GM18861 (cell line): ENCODE results near the gene CXCL11.
"Not testable (repeated sequence)": the region's sequence is repeated elsewhere in the genome, so short reads cannot be mapped to it uniquely, and the experiment has no call there.

Experiments
- ATAC-seq: cut with Tn5 transposase; IDR thresholded peaks from one replicate; pipeline ENCODE4 v1.9.1; 2021; ENCODE audit not compliant: unreplicated experiment

The CXCL11 gene

DNA sequence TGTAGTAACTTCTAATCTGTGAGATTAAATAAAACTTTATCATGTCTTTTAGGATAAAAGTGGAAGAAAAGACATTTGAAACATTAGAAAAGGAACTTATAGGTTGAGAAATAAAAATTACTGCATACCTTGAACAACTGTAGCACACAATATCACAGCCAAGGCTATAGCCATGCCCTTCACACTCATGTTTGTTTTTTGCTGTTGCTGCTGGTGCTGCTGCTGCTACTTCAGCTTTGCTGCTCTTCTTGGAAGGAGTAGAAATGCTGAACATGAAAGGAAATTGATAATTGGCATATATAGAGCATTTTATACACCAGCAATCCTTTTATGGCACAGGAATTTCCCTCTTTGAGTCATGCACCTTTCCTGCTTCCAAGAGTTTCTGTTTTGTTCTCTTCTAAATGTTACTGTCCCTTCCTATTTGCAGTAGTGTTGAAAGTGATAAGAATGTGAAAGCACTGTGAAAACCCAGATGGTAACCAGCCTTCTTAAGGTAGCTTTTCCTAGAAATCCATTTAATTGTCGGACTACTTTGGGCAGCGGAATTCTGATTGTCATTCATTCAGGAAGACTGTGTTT, at the start of gene CXCL11:
Gene CXCL11 (minus strand): TSS at position 272 of the 582 bp plus-strand sequence. CDS start 83 bp downstream, at position 189.
- no peak for ATAC-seq

- no peak for ATAC-seq
Measured at GRCh38 chr4:76084542-76084941, 48.7 kb upstream of the CXCL11 start.

- no peak for ATAC-seq
Measured at GRCh38 chr4:76083386-76083988, 47.6 kb upstream of the CXCL11 start.

- no peak for ATAC-seq
Measured at GRCh38 chr4:76078033-76078613, 42.3 kb upstream of the CXCL11 start.

- no peak for ATAC-seq
Measured at GRCh38 chr4:76074993-76075600, 39.2 kb upstream of the CXCL11 start.

GRCh38 chr4:76074468-76074867, 38.6 kb upstream of the CXCL11 start, which contains the start of gene ART3:
ART3 (plus strand) TSS chr4:76074709; CDS start chr4:76075890, 1,181 bp downstream.
- no peak for ATAC-seq

- no peak for ATAC-seq
Measured at GRCh38 chr4:76072760-76073159, 36.9 kb upstream of the CXCL11 start.

- peak; percentile 80 for ATAC-seq
Measured at GRCh38 chr4:76067652-76068286, 31.9 kb upstream of the CXCL11 start.

- ATAC-seq = no peak
Measured at GRCh38 chr4:76066546-76066945, 30.7 kb upstream of the CXCL11 start.

DNA sequence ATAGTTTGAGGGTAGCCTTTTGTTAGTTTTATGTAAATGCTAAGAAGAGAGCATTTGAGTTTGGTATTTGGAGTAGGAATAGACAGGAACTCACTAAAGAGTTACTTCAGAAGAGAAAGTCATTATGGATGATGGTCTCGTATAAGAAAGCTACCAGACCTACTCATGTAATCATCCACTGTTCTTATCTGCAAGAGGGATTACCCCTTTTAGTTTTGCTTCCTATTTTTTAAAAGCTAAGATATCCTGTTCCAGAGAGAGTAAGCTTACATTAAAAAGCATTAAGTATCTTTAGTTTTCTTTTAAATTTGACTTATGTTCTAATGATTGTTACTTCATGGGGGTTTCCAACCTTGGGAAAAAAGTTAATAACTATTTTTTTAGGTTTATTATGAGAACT, 26.1 kb upstream of the CXCL11 start:
- peak; percentile 72 for ATAC-seq

DNA sequence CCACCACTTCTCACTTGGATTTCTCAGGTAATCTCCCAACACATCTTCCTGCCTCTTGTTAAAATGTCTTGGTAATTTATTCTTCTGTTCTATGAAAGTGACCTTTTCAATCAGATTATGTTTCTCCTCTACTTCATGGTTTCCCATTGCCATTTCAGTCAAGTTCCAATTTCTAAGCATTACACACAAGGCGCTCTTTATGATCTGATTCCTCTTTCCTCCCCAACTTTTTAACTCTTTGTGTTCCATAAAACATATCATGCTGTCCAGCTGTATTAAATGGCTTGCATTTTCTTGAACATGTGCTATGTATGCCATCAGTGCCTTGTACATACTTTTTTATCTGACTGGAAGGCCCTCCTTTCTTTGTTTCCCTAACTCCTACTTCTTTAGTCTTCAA, 25.6 kb upstream of the CXCL11 start:
- no peak for ATAC-seq

GRCh38 chr4:76060506-76060905, 24.6 kb upstream of the CXCL11 start:
- no peak for ATAC-seq

- ATAC-seq = no peak
Measured at GRCh38 chr4:76059750-76060149, 23.9 kb upstream of the CXCL11 start.

DNA sequence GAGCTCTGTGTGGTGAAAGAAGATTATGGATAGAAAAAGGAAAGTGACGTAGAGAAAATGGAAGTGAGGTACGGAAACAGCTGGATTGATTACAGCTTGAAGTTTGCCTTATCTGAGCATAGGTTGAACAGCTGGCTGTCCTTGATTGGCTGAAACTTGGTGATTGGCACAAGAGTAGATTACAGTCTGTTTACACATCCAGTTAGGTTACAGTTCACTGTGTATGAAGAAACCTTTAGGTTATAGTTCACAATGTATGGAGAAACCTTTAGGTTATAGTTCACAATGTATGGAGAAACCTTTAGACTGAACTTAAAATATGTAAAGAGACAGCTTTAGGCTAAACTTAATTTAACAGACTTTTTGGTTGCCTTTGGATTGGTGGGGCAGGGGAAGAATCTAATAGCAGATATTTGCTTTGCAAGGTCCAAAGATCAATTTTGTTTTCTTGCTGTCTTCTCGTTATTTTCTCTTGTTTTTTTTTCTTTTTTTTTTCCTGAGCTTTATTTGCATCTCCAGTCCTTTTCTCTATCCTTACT, 23.1 kb upstream of the CXCL11 start:
- no peak for ATAC-seq

DNA sequence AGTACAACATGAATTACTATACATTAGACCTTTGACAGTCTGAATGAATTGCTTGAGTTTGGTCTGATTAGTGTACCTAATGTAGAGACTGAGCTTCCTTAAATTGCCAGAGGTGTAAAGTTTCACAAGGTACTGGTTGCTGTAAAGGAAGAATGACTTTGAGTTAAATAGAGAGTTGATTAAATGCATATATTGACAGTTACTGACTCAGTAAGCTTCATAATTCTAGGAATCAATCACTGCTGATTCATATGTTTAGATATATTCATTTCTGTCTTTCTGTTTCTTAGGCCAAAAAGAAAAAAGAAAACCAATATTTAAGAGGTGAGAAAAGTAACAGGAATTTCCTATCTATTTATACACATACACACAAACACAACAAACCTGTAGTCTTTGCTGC, 22.4 kb upstream of the CXCL11 start:
- peak; percentile 26 for ATAC-seq

GRCh38 chr4:76055421-76055820, 19.6 kb upstream of the CXCL11 start:
- ATAC-seq = no peak

- ATAC-seq = peak; percentile 95
Measured at GRCh38 chr4:76055016-76055415, 19.1 kb upstream of the CXCL11 start.

DNA sequence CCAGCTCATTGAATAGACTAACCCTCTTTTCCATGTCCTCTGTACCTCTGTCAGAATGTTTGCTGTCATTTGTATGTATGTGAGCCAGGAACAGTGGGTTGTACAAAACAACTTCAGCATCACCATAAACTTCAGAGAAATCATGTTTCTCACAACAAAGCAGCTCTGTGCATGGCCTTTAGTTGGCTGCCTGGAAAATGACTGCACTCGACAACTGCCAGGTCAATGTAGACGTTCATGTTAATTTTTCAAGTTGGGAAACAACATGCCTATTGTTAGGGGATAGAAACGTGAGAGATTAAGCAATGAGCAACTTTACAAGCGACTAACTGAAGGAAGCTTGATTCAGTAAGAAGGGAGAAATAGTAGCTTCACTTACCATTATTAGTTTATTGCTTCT, 17.9 kb upstream of the CXCL11 start:
- no peak for ATAC-seq

- not testable (repeated sequence) for ATAC-seq
Measured at GRCh38 chr4:76050560-76051050, 14.7 kb upstream of the CXCL11 start.

- not testable (repeated sequence) for ATAC-seq
Measured at GRCh38 chr4:76049860-76050416, 14.1 kb upstream of the CXCL11 start.

- not testable (repeated sequence) for ATAC-seq
Measured at GRCh38 chr4:76044686-76045085, 8.8 kb upstream of the CXCL11 start.
